ENCODE results near the gene EDNRA.

DNA sequence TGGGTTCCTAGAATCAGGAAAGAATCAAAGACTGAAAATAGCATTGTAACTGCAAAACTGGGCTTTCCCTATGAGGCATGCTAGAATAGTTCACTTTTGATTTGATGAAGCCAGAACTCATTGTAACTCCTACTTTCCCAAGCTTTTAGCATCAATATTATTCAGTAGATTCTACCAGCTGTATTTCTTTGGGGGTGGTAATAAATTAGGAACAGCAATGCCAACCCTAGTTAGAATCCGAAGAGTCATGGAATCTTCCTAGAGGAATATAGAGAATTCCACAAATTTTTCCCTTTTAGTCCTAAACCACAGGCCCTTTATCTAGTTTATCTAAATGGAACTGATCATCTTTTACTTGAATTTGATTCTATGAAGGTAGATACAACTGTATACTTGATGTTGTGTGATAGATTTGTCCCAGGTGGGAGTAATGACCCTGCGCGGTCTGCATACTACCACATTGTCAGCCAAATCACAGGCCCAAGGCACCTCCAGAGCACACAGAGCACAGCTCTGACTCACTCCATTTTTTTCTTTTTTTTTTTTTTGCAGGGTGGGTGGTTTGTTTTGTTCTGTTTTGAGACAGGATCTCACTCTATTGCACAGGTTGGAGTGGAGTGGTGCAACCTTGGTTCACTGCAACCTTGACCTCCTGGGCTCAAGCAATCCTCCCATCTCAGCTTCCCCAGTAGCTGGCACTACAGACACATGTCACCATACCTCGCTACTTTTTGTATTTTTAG lies 66.6 kb downstream of the EDNRA start:
- TF ChIP-seq, protein P1, sequence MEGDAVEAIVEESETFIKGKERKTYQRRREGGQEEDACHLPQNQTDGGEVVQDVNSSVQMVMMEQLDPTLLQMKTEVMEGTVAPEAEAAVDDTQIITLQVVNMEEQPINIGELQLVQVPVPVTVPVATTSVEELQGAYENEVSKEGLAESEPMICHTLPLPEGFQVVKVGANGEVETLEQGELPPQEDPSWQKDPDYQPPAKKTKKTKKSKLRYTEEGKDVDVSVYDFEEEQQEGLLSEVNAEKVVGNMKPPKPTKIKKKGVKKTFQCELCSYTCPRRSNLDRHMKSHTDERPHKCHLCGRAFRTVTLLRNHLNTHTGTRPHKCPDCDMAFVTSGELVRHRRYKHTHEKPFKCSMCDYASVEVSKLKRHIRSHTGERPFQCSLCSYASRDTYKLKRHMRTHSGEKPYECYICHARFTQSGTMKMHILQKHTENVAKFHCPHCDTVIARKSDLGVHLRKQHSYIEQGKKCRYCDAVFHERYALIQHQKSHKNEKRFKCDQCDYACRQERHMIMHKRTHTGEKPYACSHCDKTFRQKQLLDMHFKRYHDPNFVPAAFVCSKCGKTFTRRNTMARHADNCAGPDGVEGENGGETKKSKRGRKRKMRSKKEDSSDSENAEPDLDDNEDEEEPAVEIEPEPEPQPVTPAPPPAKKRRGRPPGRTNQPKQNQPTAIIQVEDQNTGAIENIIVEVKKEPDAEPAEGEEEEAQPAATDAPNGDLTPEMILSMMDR (IDR thresholded peaks at IDR 0.05), result no peak
- TF ChIP-seq TAF1 (IDR thresholded peaks at IDR 0.05; ENCODE audit: borderline replicate concordance, low read depth, low read length) (no peak), NRF1 (IDR thresholded peaks at IDR 0.05; ENCODE audit: low read depth, low read length) (no peak), POLR2AphosphoS5 (IDR thresholded peaks at IDR 0.05; ENCODE audit: low read depth, low read length) (no peak), TCF12 (IDR thresholded peaks at IDR 0.05) (peak; percentile 69), MXI1 (IDR thresholded peaks at IDR 0.05; ENCODE audit: low read depth, low read length) (no peak), GABPA (IDR thresholded peaks at IDR 0.05; ENCODE audit: low read depth) (no peak), SMC3 (IDR thresholded peaks at IDR 0.05; ENCODE audit: low read depth, low read length) (no peak), EP300 (IDR thresholded peaks at IDR 0.05; ENCODE audit: borderline replicate concordance in 1 of 2, low read depth in 1 of 2, low read length in 1 of 2) (peak in 1 of 2 experiments; percentile 63; a peak in 1 of 4 replicates), JUND (IDR thresholded peaks at IDR 0.05) (peak; percentile 41), RFX5 (IDR thresholded peaks at IDR 0.05; ENCODE audit: low read length) (no peak)
- TF ChIP-seq, protein P2, sequence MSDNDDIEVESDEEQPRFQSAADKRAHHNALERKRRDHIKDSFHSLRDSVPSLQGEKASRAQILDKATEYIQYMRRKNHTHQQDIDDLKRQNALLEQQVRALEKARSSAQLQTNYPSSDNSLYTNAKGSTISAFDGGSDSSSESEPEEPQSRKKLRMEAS (IDR thresholded peaks at IDR 0.05; ENCODE audit: low read depth), result no peak
- TF ChIP-seq, protein P3, sequence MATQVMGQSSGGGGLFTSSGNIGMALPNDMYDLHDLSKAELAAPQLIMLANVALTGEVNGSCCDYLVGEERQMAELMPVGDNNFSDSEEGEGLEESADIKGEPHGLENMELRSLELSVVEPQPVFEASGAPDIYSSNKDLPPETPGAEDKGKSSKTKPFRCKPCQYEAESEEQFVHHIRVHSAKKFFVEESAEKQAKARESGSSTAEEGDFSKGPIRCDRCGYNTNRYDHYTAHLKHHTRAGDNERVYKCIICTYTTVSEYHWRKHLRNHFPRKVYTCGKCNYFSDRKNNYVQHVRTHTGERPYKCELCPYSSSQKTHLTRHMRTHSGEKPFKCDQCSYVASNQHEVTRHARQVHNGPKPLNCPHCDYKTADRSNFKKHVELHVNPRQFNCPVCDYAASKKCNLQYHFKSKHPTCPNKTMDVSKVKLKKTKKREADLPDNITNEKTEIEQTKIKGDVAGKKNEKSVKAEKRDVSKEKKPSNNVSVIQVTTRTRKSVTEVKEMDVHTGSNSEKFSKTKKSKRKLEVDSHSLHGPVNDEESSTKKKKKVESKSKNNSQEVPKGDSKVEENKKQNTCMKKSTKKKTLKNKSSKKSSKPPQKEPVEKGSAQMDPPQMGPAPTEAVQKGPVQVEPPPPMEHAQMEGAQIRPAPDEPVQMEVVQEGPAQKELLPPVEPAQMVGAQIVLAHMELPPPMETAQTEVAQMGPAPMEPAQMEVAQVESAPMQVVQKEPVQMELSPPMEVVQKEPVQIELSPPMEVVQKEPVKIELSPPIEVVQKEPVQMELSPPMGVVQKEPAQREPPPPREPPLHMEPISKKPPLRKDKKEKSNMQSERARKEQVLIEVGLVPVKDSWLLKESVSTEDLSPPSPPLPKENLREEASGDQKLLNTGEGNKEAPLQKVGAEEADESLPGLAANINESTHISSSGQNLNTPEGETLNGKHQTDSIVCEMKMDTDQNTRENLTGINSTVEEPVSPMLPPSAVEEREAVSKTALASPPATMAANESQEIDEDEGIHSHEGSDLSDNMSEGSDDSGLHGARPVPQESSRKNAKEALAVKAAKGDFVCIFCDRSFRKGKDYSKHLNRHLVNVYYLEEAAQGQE (IDR thresholded peaks at IDR 0.05; ENCODE audit: low read depth, low read length), result no peak

Data from SK-N-SH (cell line).